D721Med (cell line): ENCODE results near the gene KCP.

ENCODE experiments used
- DNase-seq: peaks from one replicate; pipeline ENCODE4 v3.0.0; 2011; ENCODE audit warnings: low spot score; ENCODE audit not compliant: insufficient read length
- FAIRE-seq: peaks from 2 replicates; lab custom pipeline; 2011; peaks lifted over from hg19 to GRCh38; lab: Jason Lieb, UNC
- CTCF ChIP-seq: IDR thresholded peaks from 2 replicates; pipeline ENCODE4 v1.5.1; 2012; ENCODE audit warnings: mild to moderate bottlenecking, control low read depth; ENCODE audit not compliant: insufficient read depth; ENCODE audit errors: missing control alignments

The KCP gene

DNA sequence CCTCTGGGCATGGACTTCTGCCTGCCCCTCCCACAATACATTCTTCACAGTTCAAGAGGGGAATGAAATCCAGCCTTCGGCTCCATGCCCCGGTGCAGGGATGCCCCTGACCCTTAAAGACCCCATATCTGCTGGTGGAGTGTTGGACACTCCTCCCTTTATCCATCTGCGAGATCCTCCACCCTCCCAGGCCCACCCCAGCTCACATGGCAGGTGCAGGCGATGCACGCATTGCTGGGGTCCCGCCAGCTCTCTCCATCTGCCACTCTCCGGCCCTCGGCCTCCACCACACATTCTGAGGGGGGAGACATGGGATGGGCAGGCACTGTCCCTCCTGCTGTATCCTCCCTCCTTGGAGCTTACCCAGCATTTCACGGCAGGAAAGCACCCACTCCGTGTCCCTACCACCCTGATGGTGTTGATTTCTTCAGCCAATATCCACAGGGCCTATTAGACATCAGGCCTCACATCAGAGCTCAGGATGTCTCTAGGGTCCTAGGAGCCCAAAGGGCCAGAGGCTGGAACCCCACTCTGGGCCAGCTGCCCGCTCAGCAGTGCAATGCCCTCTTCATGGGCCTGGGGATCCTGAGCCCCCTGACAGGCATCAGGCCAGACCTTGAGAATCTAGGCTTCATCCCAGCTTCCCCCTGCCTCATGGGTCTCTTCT is 29.6 kb downstream of the KCP start:
- FAIRE-seq, result no peak
- no peak for DNase-seq
- TF ChIP-seq CTCF, result no peak

GRCh38 chr7:128879939-128880746 is 30.4 kb downstream of the KCP start:
- FAIRE-seq (no peak), DNase-seq (peak; percentile 96)
- peak; percentile 57 for TF ChIP-seq CTCF

- FAIRE-seq (no peak), DNase-seq (no peak)
- TF ChIP-seq CTCF, result no peak
Measured at GRCh38 chr7:128879461-128879938, 31.0 kb downstream of the KCP start.

- FAIRE-seq, result no peak
- DNase-seq, result no peak
- no peak for TF ChIP-seq CTCF
Measured at GRCh38 chr7:128878226-128879105, 32.0 kb downstream of the KCP start.

- DNase-seq (no peak), FAIRE-seq (no peak)
- no peak for TF ChIP-seq CTCF
Measured at GRCh38 chr7:128877756-128878120, 32.8 kb downstream of the KCP start.

- FAIRE-seq (no peak), DNase-seq (no peak)
- no peak for TF ChIP-seq CTCF
Measured at GRCh38 chr7:128876978-128877755, 33.3 kb downstream of the KCP start.
